HFFc6 (cell line): Measurements from ENCODE around the gene FHOD3. TPM values are rescaled to one million over a fixed set of nuclear protein-coding genes. Genes with fewer than 3 reads are reported as not detected.

ENCODE experiments used
- DNase-seq: peaks from one replicate; pipeline ENCODE4 v3.0.0-alpha.2; 2018
- H3K27ac Mint-ChIP-seq: 2 replicates; pipeline ENCODE4 v1.8.0; 2020; ENCODE audit warnings: mild to moderate bottlenecking, mixed read lengths
- H3K27me3 Mint-ChIP-seq: 2 replicates; pipeline ENCODE4 v1.8.0; 2021; ENCODE audit warnings: mild to moderate bottlenecking, moderate library complexity, mixed read lengths; ENCODE audit not compliant: insufficient read depth
- H3K36me3 Mint-ChIP-seq: 2 replicates; pipeline ENCODE4 v1.8.0; 2021; ENCODE audit warnings: low read depth, mixed read lengths
- H3K4me1 Mint-ChIP-seq: 2 replicates; pipeline ENCODE4 v1.8.0; 2020; ENCODE audit warnings: low read depth, mixed read lengths
- H3K4me3 Mint-ChIP-seq: 2 replicates; pipeline ENCODE4 v1.8.0; 2020; ENCODE audit warnings: mild to moderate bottlenecking, moderate library complexity, mixed read lengths
- H3K9me3 Mint-ChIP-seq: 2 replicates; pipeline ENCODE4 v1.8.0; 2020; ENCODE audit warnings: mild to moderate bottlenecking, mixed read lengths
- CTCF ChIP-seq: fragments of 200-600 bp; sonication (generic); IDR thresholded peaks from 2 replicates; pipeline ENCODE4 v1.5.0; 2021; ENCODE audit warnings: antibody characterized with exemption, mild to moderate bottlenecking
- total RNA-seq, 6 experiments: library from RNA; stranded (reverse); fragmentation: NEBNext Ultra II Directional; extraction: Animal tissue kit (Norgen Biotek cat#: 25700); gene quantifications; 2 replicates in 1 of 6; 3 replicates in 5 of 6; pipeline ENCODE4 v1.2.3, GENCODE V29; 2021

FHOD3 gene
- total RNA-seq, 6 experiments from 2014 or later, result 32.8 to 67.6 (median 61.4) TPM

- H3K4me1 Mint-ChIP-seq, result peaks cover 55% of the 10 kb centered on the region
Observed at GRCh38 chr18:36408606-36409005, 111.1 kb downstream of the FHOD3 start.

GRCh38 chr18:36409779-36410178 is 112.3 kb downstream of the FHOD3 start:
- H3K4me3 Mint-ChIP-seq, result no peak overlapping the region
- H3K36me3 Mint-ChIP-seq, result no peaks in the 10 kb centered on the region
- H3K9me3 Mint-ChIP-seq, result no peaks in the 10 kb centered on the region
- peaks cover 43% of the 10 kb centered on the region for H3K4me1 Mint-ChIP-seq
- DNase-seq, result no peak
- no peaks in the 10 kb centered on the region for H3K27me3 Mint-ChIP-seq
- H3K27ac Mint-ChIP-seq, result no peak overlapping the region
- no peak for TF ChIP-seq CTCF

More at GRCh38 chr18:36408606-36409005, 111.1 kb downstream of the FHOD3 start:
- Mint-ChIP-seq H3K4me3 (no peak overlapping the region), H3K36me3 (no peaks in the 10 kb centered on the region), H3K27me3 (no peaks in the 10 kb centered on the region), H3K27ac (no peak overlapping the region), H3K9me3 (no peaks in the 10 kb centered on the region)
- no peak for TF ChIP-seq CTCF
- no peak for DNase-seq

- Mint-ChIP-seq H3K4me3 (no peak overlapping the region), H3K9me3 (no peaks in the 10 kb centered on the region), H3K36me3 (no peaks in the 10 kb centered on the region), H3K4me1 (peaks cover 42% of the 10 kb centered on the region), H3K27ac (no peak overlapping the region), H3K27me3 (no peaks in the 10 kb centered on the region)
- TF ChIP-seq CTCF, result no peak
- DNase-seq, result no peak
Observed at GRCh38 chr18:36410346-36410745, 112.8 kb downstream of the FHOD3 start.

- peak; percentile 56 for DNase-seq
- peak; percentile 85 for TF ChIP-seq CTCF
- no peaks in the 10 kb centered on the region for H3K9me3 Mint-ChIP-seq
- H3K27ac Mint-ChIP-seq, result 0 out of 2 replicates have a peak overlapping the region, but pooled peaks have one; percentile 28
- H3K4me3 Mint-ChIP-seq, result no peak overlapping the region
- no peaks in the 10 kb centered on the region for H3K27me3 Mint-ChIP-seq
- no peaks in the 10 kb centered on the region; the same call in 1 of the 2 replicates for H3K36me3 Mint-ChIP-seq
- peaks cover 54% of the 10 kb centered on the region for H3K4me1 Mint-ChIP-seq
Observed at GRCh38 chr18:36411745-36412168, 114.2 kb downstream of the FHOD3 start.

- H3K27ac Mint-ChIP-seq, result no peak overlapping the region
Observed at GRCh38 chr18:36412778-36413177, 115.3 kb downstream of the FHOD3 start.

More at GRCh38 chr18:36412778-36413177, 115.3 kb downstream of the FHOD3 start:
- peak; percentile 80 for TF ChIP-seq CTCF
- no peaks in the 10 kb centered on the region for H3K27me3 Mint-ChIP-seq
- H3K36me3 Mint-ChIP-seq, result no peaks in the 10 kb centered on the region; the same call in 1 of the 2 replicates
- peaks cover 53% of the 10 kb centered on the region for H3K4me1 Mint-ChIP-seq
- DNase-seq, result peak; percentile 26
- no peaks in the 10 kb centered on the region for H3K9me3 Mint-ChIP-seq
- no peak overlapping the region for H3K4me3 Mint-ChIP-seq
